ENCODE data around the gene TPPP.

DNA sequence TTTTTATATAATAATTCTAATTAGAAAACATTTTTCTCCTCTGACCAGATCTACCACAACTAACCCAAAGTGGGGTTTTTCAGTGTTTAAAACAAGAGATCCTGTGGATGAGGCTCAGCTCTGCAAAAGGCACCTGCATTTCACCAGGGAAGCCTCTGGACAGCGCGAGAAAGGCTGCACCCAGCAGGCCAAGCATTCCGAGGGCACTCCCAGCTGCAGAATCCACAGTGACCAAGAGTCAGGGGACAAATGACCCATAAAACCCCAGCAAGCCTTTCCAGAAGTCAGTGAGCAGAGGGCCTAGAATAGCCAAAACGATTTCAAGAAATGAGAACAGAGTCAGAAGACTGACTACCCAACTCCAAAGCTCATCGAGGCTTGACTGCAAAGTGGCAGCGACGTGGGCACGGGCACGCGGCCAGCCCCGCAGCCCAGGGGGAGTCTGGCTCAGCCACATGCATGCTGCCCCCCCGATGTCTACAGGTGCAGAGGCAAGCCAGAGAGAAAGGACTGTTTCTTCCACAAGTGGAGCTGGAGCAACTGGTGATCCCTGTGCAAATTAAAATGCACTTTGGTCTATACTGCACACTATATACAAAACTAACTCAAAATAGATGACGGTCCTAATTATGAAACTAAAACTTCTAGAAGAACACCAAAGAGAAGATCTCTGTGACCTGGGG lies 26.2 kb downstream of the TPPP start:
- TF ChIP-seq YY1 (IDR thresholded peaks at IDR 0.05; ENCODE audit: insufficient read depth, insufficient read length): no peak
- TF ChIP-seq ZNF274 (IDR thresholded peaks at IDR 0.05; ENCODE audit: low read depth, low read length): no peak
